Measurements from ENCODE around the gene ST3GAL6. TPM values are rescaled to one million over a fixed set of nuclear protein-coding genes. Genes with fewer than 3 reads are reported as not detected.

The ST3GAL6 gene
- polyA plus RNA-seq, 1 donor from 2014 or later: 3.7 TPM

GRCh38 chr3:98780343-98780742 lies 17.2 kb downstream of the ST3GAL6 start:
- no peak overlapping the region for H2AFZ ChIP-seq (ENCODE audit: low read depth, low read length)
- no peak overlapping the region for H3K4me3 ChIP-seq (ENCODE audit: low read length)
- TF ChIP-seq POLR2AphosphoS5 (IDR thresholded peaks at IDR 0.05) (no peak), SMC3 (conservative IDR thresholded peaks at IDR 0.05; ENCODE audit: poor library complexity) (no peak), TAF1 (IDR thresholded peaks at IDR 0.05; ENCODE audit: low read depth) (no peak), EZH2 (IDR thresholded peaks at IDR 0.05; ENCODE audit: borderline replicate concordance, insufficient read depth, low read length, poor library complexity, severe bottlenecking) (no peak), EP300 (conservative IDR thresholded peaks at IDR 0.05; ENCODE audit: poor library complexity, severe bottlenecking) (no peak), CTCF (IDR thresholded peaks at IDR 0.05; ENCODE audit: poor library complexity, severe bottlenecking) (no peak), REST (IDR thresholded peaks at IDR 0.05; ENCODE audit: borderline replicate concordance) (no peak), RAD21 (conservative IDR thresholded peaks at IDR 0.05) (no peak), MXI1 (conservative IDR thresholded peaks at IDR 0.05; ENCODE audit: poor library complexity, severe bottlenecking) (no peak)
- no peak overlapping the region for H3K9ac ChIP-seq (ENCODE audit: low read length)
- H3K36me3 ChIP-seq (ENCODE audit: insufficient read depth, low read length): no peaks in the 10 kb centered on the region
- H3K4me2 ChIP-seq (ENCODE audit: low read length): no peak overlapping the region
- H3K9me3 ChIP-seq (ENCODE audit: low read length): no peaks in the 10 kb centered on the region
- H3K79me2 ChIP-seq (replicated peaks; ENCODE audit: insufficient read depth, low read length): no peaks in the 10 kb centered on the region
- no peaks in the 10 kb centered on the region for H4K20me1 ChIP-seq (ENCODE audit: insufficient read depth)
- H3K9me2 ChIP-seq (ENCODE audit: insufficient read depth, low read length): no peaks in the 10 kb centered on the region
- H3K27ac ChIP-seq (ENCODE audit: low read length): no peak overlapping the region
- H3K27me3 ChIP-seq (ENCODE audit: insufficient read depth, low read depth, low read length): no peaks in the 10 kb centered on the region
- H3F3A ChIP-seq (ENCODE audit: insufficient read depth, low read length, poor library complexity, severe bottlenecking): no peaks in the 10 kb centered on the region

- Histone ChIP-seq H3K9ac (ENCODE audit: low read length) (no peak overlapping the region), H3K4me3 (ENCODE audit: low read length) (no peak overlapping the region), H3K4me2 (ENCODE audit: low read length) (no peak overlapping the region), H3K36me3 (ENCODE audit: insufficient read depth, low read length) (no peaks in the 10 kb centered on the region), H4K20me1 (ENCODE audit: insufficient read depth) (no peaks in the 10 kb centered on the region), H3K9me3 (ENCODE audit: low read length) (no peaks in the 10 kb centered on the region), H3K79me2 (replicated peaks; ENCODE audit: insufficient read depth, low read length) (no peaks in the 10 kb centered on the region), H3K27ac (ENCODE audit: low read length) (no peak overlapping the region), H2AFZ (ENCODE audit: low read depth, low read length) (no peak overlapping the region), H3K9me2 (ENCODE audit: insufficient read depth, low read length) (no peaks in the 10 kb centered on the region), H3F3A (ENCODE audit: insufficient read depth, low read length, poor library complexity, severe bottlenecking) (no peaks in the 10 kb centered on the region), H3K27me3 (ENCODE audit: insufficient read depth, low read depth, low read length) (no peaks in the 10 kb centered on the region)
- TF ChIP-seq SMC3 (conservative IDR thresholded peaks at IDR 0.05; ENCODE audit: poor library complexity): no peak
- TF ChIP-seq RAD21 (conservative IDR thresholded peaks at IDR 0.05): no peak
- no peak for TF ChIP-seq EZH2 (IDR thresholded peaks at IDR 0.05; ENCODE audit: borderline replicate concordance, insufficient read depth, low read length, poor library complexity, severe bottlenecking)
- no peak for TF ChIP-seq MXI1 (conservative IDR thresholded peaks at IDR 0.05; ENCODE audit: poor library complexity, severe bottlenecking)
- TF ChIP-seq TAF1 (IDR thresholded peaks at IDR 0.05; ENCODE audit: low read depth): no peak
Measured at GRCh38 chr3:98782824-98783500, 19.8 kb downstream of the ST3GAL6 start.
